Measurements from ENCODE around the gene COG8.
"Not testable (repeated sequence)": the region's sequence is repeated elsewhere in the genome, so short reads cannot be mapped to it uniquely, and the experiment has no call there.

COG8 gene

GRCh38 chr16:69339289-69340094 is at the start of gene COG8, which contains the start of gene NIP7:
TSS of gene COG8 (minus strand) at chr16:69339564. CDS start at chr16:69339552, 12 bp downstream.
TSS of gene NIP7 (plus strand) at chr16:69339772. CDS start at chr16:69339830, 58 bp downstream.
- DNase-seq: peak; percentile 94

DNA sequence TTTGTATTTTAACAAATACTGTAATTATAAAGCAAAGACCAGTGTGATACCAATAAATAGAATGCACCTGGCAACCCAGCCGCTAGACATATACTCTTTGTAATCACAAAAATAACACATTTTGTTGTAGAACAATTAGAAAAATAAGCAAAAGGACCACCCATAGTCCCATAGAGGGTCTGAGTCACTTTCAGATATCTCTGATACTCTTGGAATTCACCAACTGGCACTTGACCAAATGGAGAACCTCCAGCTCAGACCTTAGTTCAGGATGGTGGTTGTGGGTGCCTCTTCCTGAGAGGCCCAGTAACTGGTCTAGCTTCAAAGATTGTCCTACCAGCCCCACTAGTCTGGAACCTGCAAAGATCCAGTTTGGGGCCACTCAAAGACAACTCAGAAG is 47.2 kb upstream of the COG8 start:
- DNase-seq: no peak

GRCh38 chr16:69384974-69385373 is 45.6 kb upstream of the COG8 start:
- DNase-seq: no peak

DNA sequence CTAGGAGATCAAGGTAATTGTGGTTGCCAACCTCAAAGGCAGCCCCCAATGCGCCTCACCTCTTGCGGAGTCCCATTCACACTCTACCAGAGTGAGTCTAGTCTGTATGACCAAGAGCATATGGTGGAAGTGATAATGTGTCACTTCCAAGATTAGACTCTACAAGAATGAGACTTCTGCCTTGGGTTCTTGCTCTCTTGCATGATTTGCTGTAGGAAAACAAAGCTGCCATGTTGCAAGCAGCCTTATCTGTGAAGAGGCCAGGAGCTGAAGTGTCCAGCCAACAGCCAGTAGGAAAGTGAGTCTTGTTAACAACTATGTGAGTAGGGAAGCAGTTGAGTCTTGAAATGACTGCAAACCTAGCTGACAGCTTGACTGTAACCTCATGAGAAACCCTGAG is 43.1 kb upstream of the COG8 start:
- DNase-seq: no peak

DNA sequence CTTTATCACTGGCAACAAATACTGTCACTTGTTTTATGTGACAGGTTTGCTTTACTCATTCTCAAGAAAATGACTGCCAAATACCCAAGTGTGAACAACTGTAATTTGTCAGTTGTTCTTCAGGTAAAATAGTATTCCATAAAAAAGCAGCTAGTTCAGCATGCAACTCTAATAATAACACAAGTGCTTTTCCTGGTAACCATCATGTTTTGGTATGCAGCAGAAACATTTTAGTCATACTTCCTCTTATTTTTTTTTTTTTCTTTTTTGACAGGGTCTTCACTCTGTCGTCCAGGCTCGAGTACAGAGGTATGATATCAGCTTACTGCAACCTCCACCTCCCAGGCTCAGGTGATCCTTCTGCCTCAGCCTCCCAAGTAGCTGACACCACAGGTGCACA is 41.9 kb upstream of the COG8 start:
- no peak for DNase-seq

DNA sequence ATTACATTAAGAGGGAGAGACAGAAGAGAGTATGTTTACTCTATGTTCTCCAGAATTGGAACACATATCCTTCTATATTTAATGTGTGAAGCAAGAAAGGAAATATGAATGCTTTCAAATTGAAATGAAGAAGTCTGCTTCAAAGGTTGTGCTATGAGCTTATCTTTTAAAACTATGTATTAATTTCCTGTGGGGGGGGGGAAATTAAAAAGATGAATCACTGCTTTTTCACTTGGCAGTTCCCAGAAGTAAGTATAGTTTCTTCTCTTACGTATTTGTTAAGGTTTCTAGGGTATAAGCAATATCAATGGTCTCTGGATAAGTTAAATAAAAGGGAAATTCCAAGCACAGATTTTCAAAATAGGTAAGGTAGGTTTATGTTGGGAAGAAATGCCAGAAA is 39.4 kb upstream of the COG8 start:
- no peak for DNase-seq

DNA sequence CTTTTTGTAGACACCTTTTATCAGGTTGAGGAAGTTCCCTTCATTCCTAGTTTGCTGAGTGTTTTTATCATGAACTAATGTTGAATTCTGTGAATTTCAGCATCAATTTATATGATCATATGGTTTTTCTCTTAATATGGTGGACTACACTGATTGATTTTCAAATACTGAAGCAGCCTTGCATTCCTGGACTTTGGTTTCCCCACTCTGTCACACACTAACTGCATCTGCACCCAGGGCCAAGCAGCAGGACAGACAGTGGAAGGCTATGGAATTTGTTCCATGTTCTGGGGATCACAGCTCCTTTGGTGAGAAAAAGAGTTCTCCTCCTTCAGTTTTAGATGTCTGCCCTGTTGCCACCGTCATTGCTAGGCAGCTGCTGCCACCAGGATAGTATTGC is 38.7 kb upstream of the COG8 start:
- no peak for DNase-seq

- no peak for DNase-seq
These were observed 37.2 kb upstream of the COG8 start for GRCh38 chr16:69376393-69377059.

GRCh38 chr16:69373019-69373418 is 33.7 kb upstream of the COG8 start:
- DNase-seq: no peak

DNA sequence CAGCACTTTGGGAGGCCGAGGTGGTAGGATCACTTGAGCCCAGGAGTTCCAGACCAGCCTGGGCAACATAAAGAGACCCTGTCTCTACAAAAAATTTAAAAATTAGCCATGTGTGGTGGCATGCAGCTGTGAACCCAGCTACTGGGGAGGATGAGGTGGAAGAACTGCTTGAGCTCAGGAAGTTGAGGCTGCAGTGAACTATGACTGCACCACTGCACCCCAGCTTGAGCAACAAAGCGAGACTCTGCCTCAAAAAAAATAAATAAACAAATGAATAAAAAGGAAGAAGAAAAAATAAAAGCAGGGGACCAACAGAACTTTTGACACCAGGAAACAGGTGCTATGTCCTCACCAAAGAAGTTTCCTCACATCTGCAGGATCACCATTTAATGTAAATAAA is 32.2 kb upstream of the COG8 start:
- DNase-seq: no peak

DNA sequence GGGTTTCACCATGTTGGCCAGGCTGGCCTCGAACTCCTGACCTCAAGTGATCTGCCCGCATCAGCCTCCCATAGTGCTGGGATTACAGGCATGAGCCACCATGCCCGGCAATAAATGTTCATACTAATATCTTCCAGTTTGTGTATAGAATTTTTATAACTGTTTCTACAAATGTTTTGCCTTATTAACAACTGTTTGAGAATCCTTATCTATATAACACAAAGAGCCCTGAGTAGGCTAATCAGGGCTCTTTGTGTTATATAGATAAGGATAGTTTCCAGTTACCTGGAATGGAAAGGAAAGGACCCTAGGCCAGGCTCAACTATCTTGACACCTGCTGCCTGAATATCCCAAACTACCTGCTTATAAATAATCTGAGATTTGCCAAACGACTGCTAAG is 29.5 kb upstream of the COG8 start:
- no peak for DNase-seq

DNA sequence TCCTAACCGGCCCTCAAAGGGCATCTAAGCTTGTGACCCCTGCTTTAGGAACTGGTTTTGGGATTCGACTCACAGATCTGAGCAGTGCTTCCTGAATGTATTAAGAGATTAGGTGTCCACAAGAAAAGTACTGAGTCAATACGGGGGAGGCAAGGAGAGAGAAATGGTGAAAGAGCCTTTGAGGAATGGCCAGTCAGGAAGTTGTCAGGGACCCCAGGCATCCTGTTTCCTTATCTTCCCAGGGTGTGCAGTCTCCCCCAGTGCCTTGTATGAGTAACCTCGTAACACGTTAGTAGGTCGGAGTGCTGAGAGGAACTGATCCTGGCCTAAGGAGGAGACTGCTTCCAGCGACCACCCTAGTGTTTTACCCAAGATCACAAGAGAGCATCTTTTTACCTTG is 28.6 kb upstream of the COG8 start:
- DNase-seq: no peak

DNA sequence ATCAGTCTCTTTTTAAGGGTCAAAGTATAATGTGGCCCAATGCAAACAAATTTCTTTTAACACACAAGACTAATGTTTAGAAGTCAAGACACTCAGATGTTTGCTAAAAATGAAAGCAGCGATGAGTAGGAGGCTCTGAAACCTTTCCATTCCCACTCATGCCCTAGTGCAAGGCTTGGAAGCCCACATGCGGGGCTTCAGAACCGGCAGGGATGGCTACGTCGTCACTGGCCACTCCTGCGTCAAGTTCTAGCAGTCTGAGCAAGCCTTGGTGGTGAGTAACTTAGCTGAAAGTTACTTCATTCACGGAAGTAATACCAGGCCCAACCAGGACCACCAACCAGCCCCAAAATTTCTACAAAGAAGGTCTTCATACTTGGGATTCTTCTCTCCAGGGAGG is 27.1 kb upstream of the COG8 start:
- DNase-seq: no peak

DNA sequence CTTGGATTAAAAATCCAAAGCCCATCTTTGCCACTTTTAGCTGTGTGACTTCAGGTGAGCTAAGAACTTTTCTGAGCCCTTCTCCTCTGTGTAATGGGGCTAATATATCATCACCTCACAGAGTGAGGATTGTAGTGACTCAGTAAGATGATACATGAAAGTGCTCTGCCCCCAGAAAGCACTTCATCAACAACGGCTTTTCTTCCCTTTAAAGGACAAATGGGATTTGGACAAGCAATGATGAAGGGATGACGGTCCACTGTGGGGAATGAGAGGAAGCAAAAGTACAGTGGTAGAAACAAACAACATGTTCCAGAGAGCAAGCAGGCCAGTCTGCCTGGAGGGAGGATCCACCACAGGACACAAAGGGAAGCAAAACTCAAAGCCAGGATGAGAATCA is 26.5 kb upstream of the COG8 start:
- no peak for DNase-seq

DNA sequence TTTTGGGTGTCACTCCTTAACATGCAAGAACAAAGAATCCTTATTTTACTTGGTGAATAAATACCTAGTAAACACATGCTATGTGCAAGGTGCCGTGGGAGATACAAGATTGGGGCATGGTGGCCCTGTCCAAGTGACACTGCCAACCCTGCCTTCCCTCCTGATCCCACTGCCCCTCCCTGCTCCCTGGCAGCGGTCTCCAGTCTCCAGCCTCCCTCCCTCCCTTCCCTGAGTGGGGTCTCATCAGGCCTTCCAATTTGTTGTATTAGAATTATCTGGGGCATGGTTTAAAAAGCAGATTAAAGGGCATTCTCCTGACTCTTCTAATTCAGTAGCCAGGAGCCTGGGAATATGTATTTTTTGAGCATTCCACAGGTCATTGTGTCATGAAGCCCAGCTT is 24.7 kb upstream of the COG8 start:
- DNase-seq: no peak

GRCh38 chr16:69363281-69363717 is 23.9 kb upstream of the COG8 start:
- DNase-seq: no peak

GRCh38 chr16:69360070-69360469 is 20.7 kb upstream of the COG8 start:
- not testable (repeated sequence) for DNase-seq

DNA sequence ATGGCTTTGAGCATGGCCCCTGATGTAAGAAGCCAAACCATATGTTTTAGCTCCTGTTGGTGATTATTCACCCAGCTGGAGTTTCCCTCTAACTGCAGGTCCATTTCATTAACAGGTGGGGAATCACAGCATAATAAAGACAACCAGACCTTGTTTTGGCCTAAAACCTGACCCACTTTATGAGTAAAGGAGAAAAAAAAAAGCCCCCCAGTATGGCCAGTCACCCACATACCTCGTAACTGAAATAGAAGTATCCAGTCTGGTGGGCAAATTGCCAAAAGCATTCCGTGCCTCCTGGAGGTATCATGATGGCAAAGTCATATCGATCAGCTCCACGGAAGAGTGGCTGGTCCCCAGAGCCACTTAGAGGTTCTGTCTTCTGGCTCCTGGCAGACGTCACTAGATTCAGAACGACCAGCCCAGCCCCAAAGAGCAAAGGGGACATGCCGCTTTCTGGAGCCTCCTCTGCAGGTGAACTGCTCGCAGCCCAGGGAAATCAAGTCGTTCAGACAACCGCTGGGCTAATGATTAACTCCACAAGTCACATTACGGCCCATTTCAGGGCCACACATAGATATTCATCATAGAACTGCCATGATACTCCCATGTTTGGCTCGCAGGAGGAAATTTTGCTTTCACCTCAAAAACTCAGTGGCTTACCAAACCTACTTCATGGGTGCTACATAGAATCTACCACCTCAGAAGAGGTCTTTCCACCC is 12.1 kb upstream of the COG8 start, which contains the start of gene TMED6:
TMED6 (minus strand) TSS at position 478 of the 719 bp plus-strand sequence; CDS start at position 445, 33 bp downstream.
- DNase-seq: no peak

DNA sequence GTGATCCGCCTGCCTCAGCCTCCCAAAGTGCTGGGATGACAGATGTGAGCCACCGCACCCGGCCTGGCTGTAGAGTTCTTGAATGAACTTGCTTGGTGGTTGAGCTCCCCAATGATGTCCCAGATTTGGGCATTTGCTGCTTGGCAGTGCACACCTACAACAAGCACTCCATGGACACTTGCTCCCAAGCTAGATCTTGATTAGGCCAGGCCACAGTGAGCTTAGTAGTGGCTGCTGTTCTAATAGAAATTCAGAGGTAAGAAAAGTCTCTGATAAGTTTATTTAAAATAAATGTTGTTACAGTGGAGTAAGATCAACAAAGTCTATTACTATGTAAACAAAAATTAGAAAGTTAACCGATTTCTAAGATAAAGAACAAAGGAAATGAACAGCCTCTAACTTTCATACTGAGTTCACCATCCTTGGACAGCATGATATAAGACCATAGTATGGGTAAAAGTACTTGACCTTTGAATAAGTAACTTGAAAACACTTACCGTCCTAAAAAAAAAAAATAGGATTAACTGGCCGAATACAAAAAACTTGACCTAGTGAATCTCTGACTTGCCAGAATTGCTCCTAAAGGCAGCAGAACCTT is 11.3 kb upstream of the COG8 start:
- DNase-seq: no peak

GRCh38 chr16:69349536-69349935 is 10.2 kb upstream of the COG8 start:
- no peak for DNase-seq

- DNase-seq: no peak
These were observed 8.9 kb upstream of the COG8 start for GRCh38 chr16:69348222-69348621.

DNA sequence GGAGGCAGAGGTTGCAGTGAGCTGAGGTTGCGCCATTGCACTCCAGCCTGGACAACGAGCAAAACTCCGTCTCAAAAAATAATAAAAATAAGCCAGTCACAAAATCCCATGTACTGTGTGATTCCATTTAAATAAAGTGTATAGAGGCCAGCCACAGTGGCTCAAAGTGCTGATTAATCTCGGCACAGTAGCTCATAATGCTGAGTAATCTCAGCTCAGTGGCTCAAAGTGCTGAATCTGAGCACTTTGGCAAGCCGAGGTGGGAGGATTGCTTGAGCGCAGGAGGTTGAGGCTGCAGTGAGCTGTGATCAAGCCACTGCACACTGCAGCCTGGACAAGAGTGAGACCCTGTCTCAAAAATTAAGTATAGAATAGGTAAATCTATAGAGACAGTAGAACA is 7.3 kb upstream of the COG8 start:
- no peak for DNase-seq

DNA sequence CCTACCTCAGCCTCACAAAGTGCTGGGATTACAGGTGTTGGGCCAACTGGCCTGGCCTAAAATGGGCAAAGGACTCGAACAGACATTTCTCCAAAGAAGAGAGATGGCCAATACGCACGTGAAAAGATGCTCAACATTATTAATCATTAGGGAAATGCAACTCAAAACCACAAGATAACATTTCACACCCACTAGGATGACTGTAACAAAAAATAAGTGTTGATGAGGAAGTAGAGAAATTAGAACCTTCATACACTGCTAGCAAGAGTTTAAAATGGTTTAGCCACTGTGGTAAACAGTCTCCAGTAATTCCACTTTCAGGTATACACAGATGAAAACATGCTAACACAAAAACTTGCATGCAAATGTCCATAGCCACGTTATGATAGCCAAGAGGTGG is 6.6 kb upstream of the COG8 start:
- DNase-seq: no peak

Data from NCI-H510A treated with DMSO at 0.1 percent for 48 hours (cell line).